ENCODE results near the gene MLN.

- TF ChIP-seq CTCF (IDR thresholded peaks at IDR 0.05) = no peak
- no peak for TF ChIP-seq POLR2A (IDR thresholded peaks at IDR 0.05)
Measured at GRCh38 chr6:33792981-33793380, 10.8 kb downstream of the MLN start.
